HEK293T (cell line): Measurements from ENCODE around the gene NAGK.
"Not testable (repeated sequence)": the region's sequence is repeated elsewhere in the genome, so short reads cannot be mapped to it uniquely, and the experiment has no call there.

Experiments
- BHLHE40 ChIP-seq: fragments of 450-650 bp; IDR thresholded peaks from 2 replicates; pipeline ENCODE4 v1.6.1; 2016; ENCODE audit warnings: mild to moderate bottlenecking, moderate library complexity, borderline replicate concordance
- ELF4 ChIP-seq: fragments of 450-650 bp; IDR thresholded peaks from 2 replicates; pipeline ENCODE4 v1.6.1; 2017; ENCODE audit warnings: antibody characterized with exemption
- FOXA1 ChIP-seq: fragments of 450-650 bp; IDR thresholded peaks from 2 replicates; pipeline ENCODE4 v1.6.1; 2016; ENCODE audit warnings: mild to moderate bottlenecking
- FOXK2 ChIP-seq: fragments of 450-650 bp; IDR thresholded peaks from 2 replicates; pipeline ENCODE4 v1.6.1; 2016; ENCODE audit warnings: mild to moderate bottlenecking
- FOXM1 ChIP-seq: fragments of 450-650 bp; IDR thresholded peaks from 2 replicates; pipeline ENCODE4 v1.6.1; 2017; ENCODE audit warnings: mild to moderate bottlenecking, borderline replicate concordance
- SP1 ChIP-seq: fragments of 450-650 bp; IDR thresholded peaks from 2 replicates; pipeline ENCODE4 v1.6.1; 2017
- TARDBP ChIP-seq: fragments of 450-650 bp; IDR thresholded peaks from 2 replicates; pipeline ENCODE4 v1.6.1; 2016
- ZNF384 ChIP-seq: fragments of 450-650 bp; IDR thresholded peaks from 2 replicates; pipeline ENCODE4 v1.6.1; 2016

DNA sequence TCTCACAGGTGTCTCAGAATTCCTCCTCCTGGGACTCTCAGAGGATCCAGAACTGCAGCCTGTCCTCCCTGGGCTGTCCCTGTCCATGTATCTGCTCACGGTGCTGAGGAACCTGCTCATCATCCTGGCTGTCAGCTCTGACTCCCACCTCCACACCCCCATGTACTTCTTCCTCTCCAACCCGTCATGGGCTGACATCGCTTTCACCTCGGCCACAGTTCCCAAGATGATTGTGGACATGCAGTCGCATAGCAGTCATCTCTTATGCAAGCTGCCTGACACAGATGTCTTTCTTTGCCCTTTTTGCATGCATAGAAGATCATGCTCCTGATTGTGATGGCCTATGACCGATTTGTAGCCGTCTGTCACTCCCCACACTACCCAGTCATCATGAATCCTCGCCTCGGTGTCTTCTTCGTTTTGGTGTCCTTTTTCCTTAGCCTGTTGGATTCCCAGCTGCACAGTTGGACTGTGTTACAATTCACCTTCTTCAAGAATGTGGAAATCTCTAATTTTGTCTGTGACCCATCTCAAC, 13.2 kb upstream of the NAGK start:
- not testable (repeated sequence) for TF ChIP-seq FOXM1, ELF4, SP1, TARDBP, FOXK2, BHLHE40, ZNF384, FOXA1
